Heart left ventricle (tissue), 13 donors: ENCODE results near the gene NR0B2.

Source experiments
- CTCF ChIP-seq, 12 donors: fragments of 200-600 bp; sonication (generic) in 4 of 12; IDR thresholded peaks; one replicate each; pipeline versions ENCODE4 v1.5.0 to v1.8.0; 2018 to 2022; ENCODE audit warnings: antibody characterized with exemption in 12 of 12, mild to moderate bottlenecking in 5 of 12
- POLR2A ChIP-seq, 2 donors: fragments of 450-650 bp; IDR thresholded peaks; one replicate each; pipeline ENCODE4 v1.6.1; 2017; ENCODE audit warnings: antibody characterized with exemption in 2 of 2, mild to moderate bottlenecking in 2 of 2, moderate library complexity in 2 of 2
- donor health status: ischemic (EF 13 %, LVEDD 7.1; RV severe dilation, severe dysfunction).
- donor health status: DM: no; HTN: yes; CAD: no.
- donor health status: DM: no; HTN: no; CAD: no.
- donor health status: ischemic (EF 25% LVEDD 6.9; RV normal size, moderate dysfunction).
- donor health status: ischemic (EF 25% LVEDD 5.7; RV mildly dilated, moderate dysfunction).
- donor health status: ischemic (EF 35%, LVEDD 5.7; RV mildly dilated, moderate dysfunction).
- donor health status: nonischemic (EF 11% LVEDD 7.7; RV severe dilation, severe dysfunction).
- donor health status: DM: yes; HTN: yes; CAD: no.
- donor health status: PGD.
- donor health status: ischemic (EF 29% LVEDD 5.4; RV normal size, mild dysfunction).
- donor health status: nonischemic (EF 23%, LVEDD 6.1; RV moderate dilation, normal function).

DNA sequence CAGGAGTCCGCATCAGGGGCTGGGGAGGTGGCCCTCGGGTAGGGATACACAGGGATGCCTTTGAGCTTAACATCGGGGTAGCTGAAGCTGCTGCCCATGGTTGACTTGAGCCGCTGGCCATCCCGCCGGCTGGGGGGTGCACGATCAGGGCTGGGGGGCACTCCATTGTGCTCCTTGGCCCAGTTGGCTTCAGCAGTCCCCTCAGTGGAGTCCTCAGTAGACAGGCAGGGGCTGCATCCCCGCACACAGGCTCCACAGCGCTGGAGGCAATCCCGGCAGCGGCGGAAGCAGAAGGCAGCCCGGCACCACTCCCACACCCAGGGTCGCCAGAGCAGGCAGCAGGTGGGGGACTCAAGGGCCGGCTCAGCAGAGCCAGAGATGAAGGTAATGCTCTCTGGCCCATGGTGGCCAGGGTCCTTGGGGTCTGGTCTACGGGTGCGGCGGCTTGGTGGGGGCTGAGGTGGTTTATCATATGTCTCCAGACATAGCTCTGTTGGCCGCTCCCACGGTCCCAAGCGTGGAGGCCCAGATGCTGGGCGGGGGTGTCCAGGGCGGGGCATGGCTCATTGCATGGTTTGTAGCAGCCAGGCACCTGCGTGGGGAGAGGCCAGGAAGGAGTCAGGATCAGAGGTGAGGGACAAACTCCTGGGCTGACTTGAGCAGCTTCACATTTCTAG is 38.2 kb upstream of the NR0B2 start:
- TF ChIP-seq CTCF (IDR thresholded peaks at IDR 0.05) (no peak), POLR2A (IDR thresholded peaks at IDR 0.05) (no peak)
